ENCODE data around the gene CYB561D1. TPM values are rescaled to one million over a fixed set of nuclear protein-coding genes. Genes with fewer than 3 reads are reported as not detected.

The CYB561D1 gene
- total and polyA plus RNA-seq, 9 of the 15 experiments (the other 6 are each of a cell fraction or from before 2014, with no cell fraction given), result 0.71 to 7.2 (median 3.5) TPM

GRCh38 chr1:109483672-109484518 is 10.0 kb upstream of the CYB561D1 start, which contains the start of gene ATXN7L2 (continued):
- TF ChIP-seq ZBTB7A (IDR thresholded peaks at IDR 0.05; ENCODE audit: borderline replicate concordance, control insufficient read depth, low read depth, low read length) (peak; percentile 96), YBX1 (IDR thresholded peaks at IDR 0.05) (no peak), BCLAF1 (IDR thresholded peaks at IDR 0.05; ENCODE audit: borderline replicate concordance in 1 of 2, control insufficient read depth in 1 of 2, low read depth in 2 of 2, low read length in 1 of 2) (peak in 1 of 2 experiments; percentile 79; a peak in 1 of 4 replicates), ZNF75A (CRISPR knock-in tag; IDR thresholded peaks at IDR 0.05) (no peak), ZNF140 (CRISPR knock-in tag; IDR thresholded peaks at IDR 0.05) (no peak), GATAD2A (IDR thresholded peaks at IDR 0.05) (peak; percentile 80), SAP30 (IDR thresholded peaks at IDR 0.05; ENCODE audit: borderline replicate concordance, insufficient read depth, low read depth, low read length, poor library complexity, severe bottlenecking) (peak; percentile 37), FIP1L1 (IDR thresholded peaks at IDR 0.05; ENCODE audit: low read depth, low read length, poor library complexity, severe bottlenecking) (peak; percentile 89), SREBF1 (IDR thresholded peaks at IDR 0.05; ENCODE audit: borderline replicate concordance, low read depth, low read length) (no peak)
- TF ChIP-seq, protein P1, sequence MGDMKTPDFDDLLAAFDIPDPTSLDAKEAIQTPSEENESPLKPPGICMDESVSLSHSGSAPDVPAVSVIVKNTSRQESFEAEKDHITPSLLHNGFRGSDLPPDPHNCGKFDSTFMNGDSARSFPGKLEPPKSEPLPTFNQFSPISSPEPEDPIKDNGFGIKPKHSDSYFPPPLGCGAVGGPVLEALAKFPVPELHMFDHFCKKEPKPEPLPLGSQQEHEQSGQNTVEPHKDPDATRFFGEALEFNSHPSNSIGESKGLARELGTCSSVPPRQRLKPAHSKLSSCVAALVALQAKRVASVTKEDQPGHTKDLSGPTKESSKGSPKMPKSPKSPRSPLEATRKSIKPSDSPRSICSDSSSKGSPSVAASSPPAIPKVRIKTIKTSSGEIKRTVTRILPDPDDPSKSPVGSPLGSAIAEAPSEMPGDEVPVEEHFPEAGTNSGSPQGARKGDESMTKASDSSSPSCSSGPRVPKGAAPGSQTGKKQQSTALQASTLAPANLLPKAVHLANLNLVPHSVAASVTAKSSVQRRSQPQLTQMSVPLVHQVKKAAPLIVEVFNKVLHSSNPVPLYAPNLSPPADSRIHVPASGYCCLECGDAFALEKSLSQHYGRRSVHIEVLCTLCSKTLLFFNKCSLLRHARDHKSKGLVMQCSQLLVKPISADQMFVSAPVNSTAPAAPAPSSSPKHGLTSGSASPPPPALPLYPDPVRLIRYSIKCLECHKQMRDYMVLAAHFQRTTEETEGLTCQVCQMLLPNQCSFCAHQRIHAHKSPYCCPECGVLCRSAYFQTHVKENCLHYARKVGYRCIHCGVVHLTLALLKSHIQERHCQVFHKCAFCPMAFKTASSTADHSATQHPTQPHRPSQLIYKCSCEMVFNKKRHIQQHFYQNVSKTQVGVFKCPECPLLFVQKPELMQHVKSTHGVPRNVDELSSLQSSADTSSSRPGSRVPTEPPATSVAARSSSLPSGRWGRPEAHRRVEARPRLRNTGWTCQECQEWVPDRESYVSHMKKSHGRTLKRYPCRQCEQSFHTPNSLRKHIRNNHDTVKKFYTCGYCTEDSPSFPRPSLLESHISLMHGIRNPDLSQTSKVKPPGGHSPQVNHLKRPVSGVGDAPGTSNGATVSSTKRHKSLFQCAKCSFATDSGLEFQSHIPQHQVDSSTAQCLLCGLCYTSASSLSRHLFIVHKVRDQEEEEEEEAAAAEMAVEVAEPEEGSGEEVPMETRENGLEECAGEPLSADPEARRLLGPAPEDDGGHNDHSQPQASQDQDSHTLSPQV (IDR thresholded peaks at IDR 0.05), result no peak; the same call in 1 of the 2 replicates
- TF ChIP-seq, protein P2, sequence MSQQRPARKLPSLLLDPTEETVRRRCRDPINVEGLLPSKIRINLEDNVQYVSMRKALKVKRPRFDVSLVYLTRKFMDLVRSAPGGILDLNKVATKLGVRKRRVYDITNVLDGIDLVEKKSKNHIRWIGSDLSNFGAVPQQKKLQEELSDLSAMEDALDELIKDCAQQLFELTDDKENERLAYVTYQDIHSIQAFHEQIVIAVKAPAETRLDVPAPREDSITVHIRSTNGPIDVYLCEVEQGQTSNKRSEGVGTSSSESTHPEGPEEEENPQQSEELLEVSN (IDR thresholded peaks at IDR 0.05; ENCODE audit: borderline replicate concordance in 1 of 2, extremely low read depth in 1 of 2, insufficient read depth in 1 of 2, insufficient read length in 1 of 2, low read depth in 1 of 2, low read length in 1 of 2, poor library complexity in 1 of 2, severe bottlenecking in 1 of 2), result peak; percentile 63 to 81
- TF ChIP-seq, protein P3, sequence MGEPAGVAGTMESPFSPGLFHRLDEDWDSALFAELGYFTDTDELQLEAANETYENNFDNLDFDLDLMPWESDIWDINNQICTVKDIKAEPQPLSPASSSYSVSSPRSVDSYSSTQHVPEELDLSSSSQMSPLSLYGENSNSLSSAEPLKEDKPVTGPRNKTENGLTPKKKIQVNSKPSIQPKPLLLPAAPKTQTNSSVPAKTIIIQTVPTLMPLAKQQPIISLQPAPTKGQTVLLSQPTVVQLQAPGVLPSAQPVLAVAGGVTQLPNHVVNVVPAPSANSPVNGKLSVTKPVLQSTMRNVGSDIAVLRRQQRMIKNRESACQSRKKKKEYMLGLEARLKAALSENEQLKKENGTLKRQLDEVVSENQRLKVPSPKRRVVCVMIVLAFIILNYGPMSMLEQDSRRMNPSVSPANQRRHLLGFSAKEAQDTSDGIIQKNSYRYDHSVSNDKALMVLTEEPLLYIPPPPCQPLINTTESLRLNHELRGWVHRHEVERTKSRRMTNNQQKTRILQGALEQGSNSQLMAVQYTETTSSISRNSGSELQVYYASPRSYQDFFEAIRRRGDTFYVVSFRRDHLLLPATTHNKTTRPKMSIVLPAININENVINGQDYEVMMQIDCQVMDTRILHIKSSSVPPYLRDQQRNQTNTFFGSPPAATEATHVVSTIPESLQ (CRISPR knock-in tag; IDR thresholded peaks at IDR 0.05), result 0 out of 2 replicates have a peak, but pooled peaks have one; percentile 78

Data from K562 (cell line).